Progenitor cell of endocrine pancreas (in vitro differentiated cells): Measurements from ENCODE around the gene TSHZ1. TPM values are rescaled to one million over a fixed set of nuclear protein-coding genes. Genes with fewer than 3 reads are reported as not detected.

Source experiments
- DNase-seq: peaks from one replicate; pipeline ENCODE4 v3.0.0; 2021; ENCODE audit warnings: low spot score; ENCODE audit not compliant: unreplicated experiment
- H3K27ac Mint-ChIP-seq: 2 replicates; pipeline ENCODE4 v1.8.0; 2021; ENCODE audit warnings: mild to moderate bottlenecking, moderate library complexity, mixed read lengths
- H3K27me3 Mint-ChIP-seq: 2 replicates; pipeline ENCODE4 v1.8.0; 2021; ENCODE audit warnings: mixed read lengths
- H3K36me3 Mint-ChIP-seq: 2 replicates; pipeline ENCODE4 v1.8.0; 2022; ENCODE audit warnings: mixed read lengths; ENCODE audit not compliant: insufficient read depth
- H3K4me1 Mint-ChIP-seq: 2 replicates; pipeline ENCODE4 v1.8.0; 2021; ENCODE audit warnings: low read depth, mixed read lengths
- H3K4me3 Mint-ChIP-seq: 2 replicates; pipeline ENCODE4 v1.8.0; 2021; ENCODE audit warnings: low read depth, mild to moderate bottlenecking, moderate library complexity, mixed read lengths
- H3K9me3 Mint-ChIP-seq: 2 replicates; pipeline ENCODE4 v1.8.0; 2021; ENCODE audit warnings: low read depth, mixed read lengths
- CTCF ChIP-seq: fragments of 200-600 bp; sonication (generic); IDR thresholded peaks from one replicate; pipeline ENCODE4 v1.5.0; 2021; ENCODE audit warnings: antibody characterized with exemption, mild to moderate bottlenecking; ENCODE audit not compliant: unreplicated experiment
- total RNA-seq: library from RNA; stranded (reverse); gene quantifications from 2 replicates; pipeline ENCODE4 v1.2.1, GENCODE V29; 2021

Gene TSHZ1
- total RNA-seq, 1 donor from 2014 or later, result 17.1 TPM

DNA sequence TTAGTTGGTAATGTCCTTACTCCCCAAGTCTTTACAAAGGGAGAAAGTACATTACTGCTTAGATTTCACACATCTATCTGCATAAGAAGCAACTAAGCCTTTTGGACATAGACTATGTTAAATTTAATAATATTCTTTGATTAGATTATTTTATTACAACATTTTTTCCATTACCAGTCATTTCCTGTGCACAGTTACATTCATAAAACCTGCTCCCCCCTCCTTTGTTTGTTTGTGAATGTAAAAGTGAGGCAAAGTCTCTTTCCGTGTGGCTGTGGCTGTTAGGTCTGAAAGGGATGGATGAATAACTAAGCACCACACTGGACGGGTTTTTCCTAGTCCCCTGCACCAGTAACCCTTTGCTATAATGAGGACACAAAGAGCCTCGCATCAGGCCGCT lies 11.3 kb upstream of the TSHZ1 start:
- Mint-ChIP-seq H3K9me3 (no peaks in the 10 kb centered on the region), H3K36me3 (peaks cover 11% of the 10 kb centered on the region), H3K4me1 (peaks cover 7% of the 10 kb centered on the region), H3K27ac (no peak overlapping the region), H3K4me3 (no peak overlapping the region), H3K27me3 (peaks cover 5% of the 10 kb centered on the region)
- TF ChIP-seq CTCF, result no peak
- DNase-seq, result no peak

- Mint-ChIP-seq H3K27ac (no peak overlapping the region), H3K36me3 (peaks cover 11% of the 10 kb centered on the region), H3K4me1 (peaks cover 7% of the 10 kb centered on the region), H3K4me3 (no peak overlapping the region), H3K9me3 (no peaks in the 10 kb centered on the region), H3K27me3 (peaks cover 6% of the 10 kb centered on the region)
- TF ChIP-seq CTCF, result no peak
- DNase-seq, result no peak
Observed at GRCh38 chr18:75200071-75200470, 10.5 kb upstream of the TSHZ1 start.

GRCh38 chr18:75200605-75201280 lies 9.9 kb upstream of the TSHZ1 start:
- Mint-ChIP-seq H3K27me3 (peaks cover 13% of the 10 kb centered on the region), H3K36me3 (peaks cover 11% of the 10 kb centered on the region), H3K4me1 (peaks cover 13% of the 10 kb centered on the region), H3K27ac (no peak overlapping the region), H3K9me3 (no peaks in the 10 kb centered on the region), H3K4me3 (no peak overlapping the region)
- TF ChIP-seq CTCF, result no peak
- no peak for DNase-seq

GRCh38 chr18:75201282-75202270 lies 9.0 kb upstream of the TSHZ1 start:
- peaks cover 20% of the 10 kb centered on the region for H3K4me1 Mint-ChIP-seq
- no peak for TF ChIP-seq CTCF
- no peaks in the 10 kb centered on the region for H3K9me3 Mint-ChIP-seq
- no peak overlapping the region for H3K4me3 Mint-ChIP-seq
- no peak for DNase-seq
- H3K27ac Mint-ChIP-seq, result no peak overlapping the region
- peaks cover 18% of the 10 kb centered on the region for H3K27me3 Mint-ChIP-seq
- H3K36me3 Mint-ChIP-seq, result peaks cover 9% of the 10 kb centered on the region

DNA sequence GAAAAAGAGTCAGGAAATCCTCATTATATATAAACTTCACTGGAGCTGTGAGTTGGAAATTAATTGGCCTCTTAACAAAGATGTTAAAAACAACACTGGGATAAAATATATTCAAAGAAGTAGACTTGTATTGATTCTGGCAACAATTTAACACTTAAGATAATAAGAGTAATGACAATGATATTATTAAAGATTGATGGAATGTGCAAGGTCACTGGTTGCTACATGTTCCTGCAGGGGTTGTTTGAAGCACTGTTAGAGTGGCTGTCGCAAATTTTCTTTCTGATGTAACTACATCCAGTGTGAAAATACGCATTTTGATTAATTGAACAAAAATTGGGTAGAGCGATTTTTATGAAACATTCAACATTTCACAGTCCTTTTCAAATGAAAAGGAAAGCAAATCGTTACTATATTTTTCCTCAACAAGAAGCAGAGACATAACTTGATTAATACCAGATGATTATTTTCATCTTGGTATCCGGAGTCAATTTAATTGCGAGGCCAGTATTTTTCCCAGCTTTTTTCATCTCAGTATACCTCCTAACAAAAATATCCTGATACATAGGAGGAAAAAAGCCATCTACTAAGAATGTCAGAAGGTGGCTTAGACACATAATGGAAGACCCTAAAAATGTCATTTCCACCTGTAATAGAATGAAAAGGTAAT lies 7.8 kb upstream of the TSHZ1 start:
- Mint-ChIP-seq H3K36me3 (peaks cover 8% of the 10 kb centered on the region), H3K9me3 (no peaks in the 10 kb centered on the region), H3K27me3 (peaks cover 18% of the 10 kb centered on the region), H3K4me3 (no peak overlapping the region), H3K27ac (no peak overlapping the region), H3K4me1 (peaks cover 31% of the 10 kb centered on the region)
- no peak for TF ChIP-seq CTCF
- no peak for DNase-seq
